GM19035 (cell line): Measurements from ENCODE around the gene GYPC.
"Not testable (repeated sequence)": the region's sequence is repeated elsewhere in the genome, so short reads cannot be mapped to it uniquely, and the experiment has no call there.

ENCODE experiments used
- ATAC-seq: cut with Tn5 transposase; IDR thresholded peaks from one replicate; pipeline ENCODE4 v1.9.1; 2021; ENCODE audit not compliant: unreplicated experiment

Gene GYPC

DNA sequence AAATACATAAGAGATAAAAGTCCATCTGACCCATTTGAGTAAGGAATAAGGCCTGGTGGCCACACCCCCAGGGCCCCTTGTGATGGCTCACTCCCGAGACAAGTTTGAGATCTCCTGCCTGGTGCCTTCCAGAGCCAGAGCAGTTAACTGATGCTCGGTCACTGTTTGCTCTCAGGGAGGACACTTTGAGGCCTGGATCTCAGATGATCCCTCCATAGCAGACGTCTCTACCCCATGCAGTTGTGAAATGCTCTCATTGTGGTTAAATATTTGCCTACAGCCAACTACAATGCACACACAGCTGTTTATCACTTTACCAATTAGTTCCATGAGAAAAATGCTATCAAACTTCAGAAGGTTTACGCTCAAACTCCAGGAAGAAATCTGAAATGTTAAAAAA is 12.3 kb downstream of the GYPC start:
- ATAC-seq, result no peak

DNA sequence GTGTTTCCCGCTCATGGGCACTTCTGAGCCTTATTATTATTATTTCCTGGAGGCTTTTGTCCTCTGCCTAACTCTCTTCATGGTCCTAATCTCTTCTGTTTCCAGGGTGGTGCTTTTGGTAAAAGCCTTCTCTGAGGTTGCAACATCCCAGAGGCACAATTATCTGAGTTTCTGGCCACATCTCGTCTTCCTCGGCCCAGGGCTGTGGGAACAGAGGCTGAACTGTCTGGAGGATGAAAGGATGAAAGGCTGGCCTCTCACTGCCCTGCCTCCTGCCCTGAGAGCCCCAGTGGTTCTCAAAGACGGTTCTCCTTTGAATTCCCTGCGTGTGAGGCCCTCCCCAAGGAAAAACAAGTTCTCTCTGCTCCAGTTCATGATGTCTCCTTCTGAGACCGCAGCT is 13.8 kb downstream of the GYPC start:
- ATAC-seq, result no peak

- ATAC-seq, result no peak
Measured at GRCh38 chr2:126671488-126671887, 15.5 kb downstream of the GYPC start.

- ATAC-seq, result no peak
Measured at GRCh38 chr2:126672980-126673605, 17.1 kb downstream of the GYPC start.

DNA sequence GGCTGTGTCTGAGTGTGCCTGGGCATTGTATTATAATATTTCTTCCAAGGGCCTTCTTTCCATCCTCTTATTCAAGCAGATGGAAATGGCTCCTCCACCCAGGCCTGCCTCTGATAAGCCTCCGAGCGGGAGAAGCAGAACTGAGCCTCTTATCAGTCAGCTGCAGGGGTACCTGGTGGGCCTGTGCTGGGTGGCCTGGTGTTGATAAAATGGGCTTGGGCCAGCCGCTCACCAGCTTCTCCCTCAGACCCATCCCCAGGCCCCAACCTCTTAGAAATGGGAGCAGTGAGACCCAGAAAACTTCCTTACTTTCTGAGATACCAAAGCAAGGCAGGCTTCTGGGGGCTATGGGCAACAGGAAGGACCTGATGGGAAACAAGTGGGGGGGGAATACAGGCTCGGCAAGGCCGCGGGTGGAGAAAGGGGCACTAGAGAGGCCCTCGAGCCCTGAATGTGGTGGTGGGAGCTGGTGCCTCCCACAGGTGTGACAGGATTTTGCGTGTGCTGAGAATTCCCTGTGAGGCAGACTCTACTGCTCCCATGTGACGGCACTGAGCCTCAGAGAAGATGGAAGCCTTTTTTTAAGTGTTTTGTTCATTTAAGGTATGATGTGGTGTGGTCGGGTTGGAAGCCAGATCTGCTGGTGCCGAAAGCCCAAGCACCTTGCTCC is 18.3 kb downstream of the GYPC start:
- no peak for ATAC-seq

DNA sequence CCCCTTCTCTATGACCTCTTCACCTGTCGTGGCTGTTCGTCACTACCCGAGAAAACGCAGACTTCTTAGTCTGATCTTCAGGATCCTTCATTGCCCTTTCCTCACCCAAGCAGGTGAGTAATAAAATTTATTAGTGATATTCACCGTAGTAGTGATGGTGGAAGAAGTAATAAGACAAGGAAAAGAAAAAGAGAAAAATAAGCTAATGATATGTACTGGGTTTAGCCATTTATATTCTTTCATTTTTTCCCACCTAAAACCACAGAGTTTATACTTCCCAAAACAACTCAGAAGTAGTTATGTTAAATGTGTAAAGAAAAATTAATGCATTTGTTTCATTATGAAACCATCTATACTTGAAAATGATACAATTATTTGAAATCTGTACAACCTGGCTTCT is 19.7 kb downstream of the GYPC start:
- ATAC-seq, result no peak

DNA sequence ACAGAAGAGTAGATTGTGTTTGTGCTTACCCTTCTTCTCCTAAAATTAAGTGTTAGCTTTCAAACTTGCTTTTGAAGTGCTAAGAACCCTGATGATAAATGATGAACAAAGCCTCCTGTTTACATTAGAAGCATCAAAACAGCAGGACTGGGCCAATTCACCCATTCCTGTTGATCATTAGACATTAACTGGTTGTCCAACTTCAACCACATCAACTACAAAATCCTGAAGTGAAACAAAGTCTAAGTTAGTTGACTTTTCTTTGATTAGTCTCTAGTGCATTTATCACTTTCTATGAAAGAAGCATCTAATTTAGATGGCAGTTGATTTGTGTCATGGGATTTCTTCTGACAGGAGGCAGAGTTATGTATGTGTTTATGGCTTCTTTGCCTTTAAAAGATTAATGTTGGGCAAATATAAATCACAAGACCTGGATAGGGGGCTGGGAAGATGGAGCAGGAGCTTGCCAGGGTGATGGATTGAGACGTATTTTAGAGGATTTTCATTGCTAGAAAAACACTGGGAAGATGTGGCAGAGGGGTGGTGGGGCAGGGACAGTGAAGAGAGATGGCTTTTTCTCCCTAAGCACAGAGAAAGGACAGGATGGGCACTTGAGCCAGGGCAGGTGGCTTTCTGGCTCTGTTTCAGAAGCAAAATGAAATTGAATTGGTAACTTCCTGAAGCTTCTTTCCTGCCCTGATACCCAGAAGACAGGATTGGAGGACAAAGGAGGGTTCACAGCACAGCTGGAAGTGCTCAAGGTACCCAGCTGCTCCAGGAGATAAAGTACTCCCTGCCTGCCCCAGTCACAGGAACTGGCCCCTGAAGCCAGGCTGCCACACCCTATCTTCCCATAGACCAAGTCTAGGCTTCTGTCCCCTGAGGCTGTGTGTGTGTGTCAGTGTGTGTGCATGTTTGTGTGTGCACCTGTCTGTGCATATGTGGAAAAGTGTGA is 20.5 kb downstream of the GYPC start:
- ATAC-seq, result no peak

- ATAC-seq, result no peak
Measured at GRCh38 chr2:126677176-126677538, 21.2 kb downstream of the GYPC start.

- no peak for ATAC-seq
Measured at GRCh38 chr2:126678269-126679065, 22.5 kb downstream of the GYPC start.

GRCh38 chr2:126679094-126679713 is 23.2 kb downstream of the GYPC start:
- no peak for ATAC-seq

DNA sequence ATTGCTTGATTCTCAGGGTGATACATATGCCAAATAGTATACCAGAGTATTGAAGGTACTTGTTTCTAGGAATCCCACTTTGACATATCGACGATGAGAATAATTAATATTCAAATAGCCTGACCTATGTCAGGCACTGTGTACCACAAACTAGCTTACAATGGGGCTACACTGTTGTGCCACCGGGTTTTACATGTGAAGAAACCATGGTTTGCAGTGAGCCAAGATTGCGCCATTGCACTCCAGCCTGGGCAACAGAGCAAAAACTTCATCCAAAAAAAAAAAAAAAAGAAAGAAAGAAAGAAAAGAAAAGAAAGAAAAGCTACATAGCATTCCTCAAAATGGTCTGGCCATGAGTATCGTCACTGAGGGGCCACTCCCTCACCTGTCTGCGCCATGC is 25.5 kb downstream of the GYPC start:
- ATAC-seq, result no peak

- no peak for ATAC-seq
Measured at GRCh38 chr2:126685629-126686028, 29.7 kb downstream of the GYPC start.

GRCh38 chr2:126686286-126686685 is 30.3 kb downstream of the GYPC start:
- no peak for ATAC-seq

- ATAC-seq, result no peak
Measured at GRCh38 chr2:126686841-126687485, 31.0 kb downstream of the GYPC start.

DNA sequence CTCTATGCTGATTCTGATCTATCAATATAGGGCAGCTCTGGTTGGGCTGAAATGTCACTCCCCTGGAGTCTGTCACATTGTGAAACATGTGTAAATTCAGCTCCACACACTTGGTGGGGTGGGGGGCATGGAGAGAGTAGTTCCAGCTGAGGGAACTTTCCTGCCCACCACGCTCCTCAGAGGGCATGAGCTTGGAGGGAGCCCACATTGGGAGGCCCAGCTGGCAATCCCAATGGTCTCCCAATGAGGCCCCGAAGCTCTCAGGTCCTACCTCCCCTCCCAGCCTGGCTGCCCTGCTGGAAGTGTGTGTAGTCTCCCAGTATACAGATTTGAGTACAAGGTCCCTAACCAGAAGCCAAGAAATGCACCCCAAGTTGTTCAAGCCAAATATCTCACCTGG is 31.5 kb downstream of the GYPC start:
- no peak for ATAC-seq

DNA sequence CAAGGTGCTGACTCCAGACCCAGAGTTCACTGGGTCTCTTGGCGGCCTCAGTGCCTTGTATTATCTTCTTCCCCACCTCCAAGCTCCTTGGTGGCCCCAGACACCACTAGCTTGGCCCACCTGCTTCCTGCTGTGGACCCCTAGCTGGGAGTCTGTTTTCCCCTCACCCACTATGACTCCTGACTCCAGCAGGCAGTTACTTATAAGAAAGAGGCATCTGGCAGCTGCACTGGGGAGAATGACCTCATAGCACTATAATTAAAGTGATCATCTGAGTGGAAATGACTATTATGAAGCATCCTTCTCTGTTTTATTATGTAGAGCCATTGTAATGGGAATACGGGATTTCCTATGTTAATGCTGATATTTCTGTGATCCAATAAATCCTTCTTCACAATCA is 32.6 kb downstream of the GYPC start:
- not testable (repeated sequence) for ATAC-seq

- ATAC-seq, result not testable (repeated sequence)
Measured at GRCh38 chr2:126692241-126692640, 36.3 kb downstream of the GYPC start.

DNA sequence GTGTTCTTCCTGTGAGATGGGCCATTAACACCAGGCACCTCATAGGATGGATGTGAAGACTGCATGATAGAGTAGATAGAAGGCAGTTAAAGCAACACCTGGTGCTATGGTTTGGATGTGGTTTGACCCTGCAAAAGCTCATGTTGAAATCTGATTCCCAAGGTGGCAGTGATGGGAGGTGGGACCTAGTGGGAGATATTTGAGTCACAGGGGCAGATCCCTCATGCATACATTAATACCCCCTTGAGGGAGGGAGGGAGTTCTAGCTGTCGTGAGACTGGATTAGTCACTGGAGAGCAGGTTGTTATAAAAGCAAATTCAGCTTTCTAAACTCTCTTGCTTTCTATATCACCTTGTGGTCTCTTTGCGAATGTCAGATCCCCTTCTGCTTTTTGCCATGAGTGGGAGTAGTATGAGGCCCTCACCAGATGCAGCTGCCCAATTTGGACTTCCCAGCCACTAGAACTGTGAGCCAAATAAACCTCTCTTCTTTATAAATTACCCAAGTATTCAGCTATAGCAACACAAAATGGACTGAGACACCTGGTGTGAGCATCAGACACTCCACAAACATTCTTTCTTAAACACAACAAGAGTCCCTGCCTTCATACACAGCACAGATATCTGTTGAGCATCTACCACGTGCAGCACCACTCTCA is 37.1 kb downstream of the GYPC start:
- ATAC-seq, result not testable (repeated sequence)

DNA sequence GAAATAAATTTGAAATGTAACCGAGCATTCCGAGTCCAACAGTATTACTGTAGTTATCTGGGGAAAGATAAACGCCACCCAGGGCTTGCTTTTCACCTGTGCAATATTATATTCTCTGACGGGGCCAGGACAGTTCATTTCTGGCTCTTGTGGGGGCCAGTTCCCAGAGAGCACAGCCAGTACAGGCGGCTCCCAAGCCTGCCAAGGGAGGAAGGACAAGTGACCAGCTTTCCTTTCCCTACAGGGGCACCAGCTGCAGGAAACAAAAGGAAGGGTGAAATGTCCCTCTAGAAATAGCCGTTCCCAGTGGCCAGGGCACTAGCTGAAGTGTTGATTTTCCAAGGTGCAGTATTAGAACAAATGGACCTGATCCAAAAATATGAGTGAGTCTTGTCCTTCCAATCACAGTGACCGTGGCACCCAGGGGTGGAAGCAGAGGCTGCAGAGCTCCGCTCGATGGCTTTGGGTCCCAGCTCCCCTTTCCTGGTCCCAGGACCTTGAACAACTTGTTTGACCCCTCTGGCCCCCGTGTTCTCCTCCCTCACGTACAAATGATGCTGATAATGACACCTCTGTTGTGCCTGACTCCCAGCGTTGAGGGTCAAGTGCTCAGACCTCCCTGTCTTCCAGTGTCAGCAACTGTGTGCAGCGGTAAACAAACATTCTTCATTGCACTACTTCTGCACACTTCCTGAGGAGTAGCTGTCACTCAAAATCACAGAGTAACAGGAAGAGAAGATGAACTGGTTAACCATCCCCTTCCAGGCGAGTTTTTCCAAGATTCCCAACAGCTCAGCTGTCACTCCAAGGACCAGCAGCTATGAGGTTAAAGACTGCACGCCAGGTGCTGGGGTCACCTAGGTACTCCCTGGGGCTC is 40.9 kb downstream of the GYPC start:
- no peak for ATAC-seq
